Measurements from ENCODE around the gene ZP2.
"Not testable (repeated sequence)": the region's sequence is repeated elsewhere in the genome, so short reads cannot be mapped to it uniquely, and the experiment has no call there.

Gene ZP2

DNA sequence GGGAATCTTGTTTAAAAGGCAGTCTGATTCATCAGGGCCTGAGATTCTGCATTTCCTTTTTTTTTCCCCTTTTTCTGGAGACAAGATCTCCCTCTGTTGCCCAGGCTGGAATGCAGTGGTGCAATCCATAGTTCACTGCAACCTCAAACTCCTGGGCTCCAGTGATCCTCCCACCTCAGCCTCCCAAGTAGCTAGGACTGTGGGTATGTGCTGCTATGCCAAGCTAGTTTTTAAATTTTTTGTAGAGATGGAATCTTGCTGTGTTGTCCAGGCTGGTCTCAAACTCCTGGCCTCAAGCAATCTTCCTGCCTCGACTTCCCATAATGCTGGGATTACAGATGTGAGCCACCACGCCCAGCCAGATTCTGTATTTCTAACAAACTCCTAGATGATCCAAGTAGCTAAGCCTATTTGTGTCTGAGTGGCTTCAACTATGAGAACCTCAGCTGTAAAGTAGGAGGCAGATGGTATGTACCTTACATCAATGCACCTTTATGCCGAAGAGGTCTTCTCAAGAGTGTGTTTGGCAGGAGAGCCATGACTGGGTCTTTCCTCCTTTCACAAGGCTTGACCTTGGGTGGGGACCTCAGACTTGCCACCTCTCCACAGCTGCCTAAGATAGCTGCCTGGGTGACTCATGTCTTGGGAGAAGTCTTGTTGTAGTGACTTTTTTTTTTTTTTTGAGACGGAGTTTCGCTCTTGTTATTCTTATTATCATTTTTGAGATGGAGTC, 42.0 kb downstream of the ZP2 start:
- no peak for DNase-seq

DNA sequence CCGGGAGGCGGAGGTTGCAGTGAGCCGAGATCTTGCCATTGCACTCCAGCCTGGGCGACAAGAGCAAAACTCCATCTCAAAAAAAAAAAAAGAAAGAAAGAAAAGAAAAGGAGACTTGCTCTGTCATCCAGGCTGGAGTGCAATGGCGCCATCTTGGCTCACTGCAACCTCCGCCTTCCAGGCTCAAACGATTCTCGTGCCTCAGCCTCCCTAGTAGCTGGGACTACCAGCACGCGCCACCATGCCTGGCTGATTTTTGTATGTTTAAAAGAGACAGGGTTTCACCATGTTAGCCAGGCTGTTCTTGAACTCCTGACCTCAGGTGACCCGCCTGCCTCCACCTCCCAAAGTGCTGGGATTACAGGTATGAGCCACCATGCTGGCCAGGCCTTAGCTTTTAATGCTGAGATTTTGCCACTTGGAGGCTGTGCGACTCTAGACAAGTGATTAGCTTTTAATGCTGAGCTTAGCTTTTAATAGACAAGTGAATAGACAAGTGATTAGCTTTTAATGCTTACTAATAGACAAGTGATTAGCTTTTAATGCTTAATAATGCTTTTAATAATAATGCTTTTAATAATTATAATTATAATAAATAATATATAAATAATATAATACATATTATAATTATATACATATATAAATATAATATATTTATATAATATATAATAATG, 43.3 kb downstream of the ZP2 start:
- DNase-seq: no peak

DNA sequence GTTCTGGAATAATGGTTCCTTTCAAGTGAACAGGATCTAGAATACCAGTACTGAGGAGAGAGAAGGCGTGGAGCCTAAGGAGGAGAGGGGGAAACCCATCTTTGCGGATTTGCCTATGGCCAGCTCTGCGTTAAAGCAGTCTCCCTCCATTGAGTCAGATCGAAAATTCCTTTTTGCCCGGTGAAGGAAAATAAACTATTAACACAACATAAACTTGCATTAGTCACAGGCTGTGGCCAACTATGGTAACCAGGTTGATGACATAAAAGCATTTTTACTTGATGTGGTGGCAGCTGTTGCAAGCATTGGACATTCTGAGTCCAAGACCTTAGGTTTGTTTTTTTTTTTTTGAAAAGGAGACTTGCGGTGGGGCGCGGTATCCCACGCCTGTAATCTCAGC, 44.0 kb downstream of the ZP2 start:
- DNase-seq: no peak

DNA sequence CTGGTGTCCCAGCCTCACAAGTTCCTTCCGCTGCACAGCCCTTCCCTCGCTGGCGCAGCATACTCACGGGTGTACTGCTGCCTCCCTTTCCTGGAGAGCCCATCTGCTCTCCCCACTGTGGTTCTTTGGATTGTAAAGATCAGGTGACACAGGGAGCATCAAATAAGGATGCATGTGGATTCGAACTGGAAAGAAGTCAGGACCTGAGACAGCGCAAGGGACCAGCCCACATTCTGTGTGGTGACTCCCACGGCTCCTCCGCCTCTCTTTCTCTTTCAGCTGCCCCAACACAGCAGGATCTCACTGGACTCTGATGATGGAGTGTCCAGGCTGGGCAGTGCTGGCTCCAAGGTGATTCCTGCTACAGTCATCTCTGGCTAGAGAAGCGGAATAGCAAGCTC, 44.8 kb downstream of the ZP2 start:
- DNase-seq: no peak

DNA sequence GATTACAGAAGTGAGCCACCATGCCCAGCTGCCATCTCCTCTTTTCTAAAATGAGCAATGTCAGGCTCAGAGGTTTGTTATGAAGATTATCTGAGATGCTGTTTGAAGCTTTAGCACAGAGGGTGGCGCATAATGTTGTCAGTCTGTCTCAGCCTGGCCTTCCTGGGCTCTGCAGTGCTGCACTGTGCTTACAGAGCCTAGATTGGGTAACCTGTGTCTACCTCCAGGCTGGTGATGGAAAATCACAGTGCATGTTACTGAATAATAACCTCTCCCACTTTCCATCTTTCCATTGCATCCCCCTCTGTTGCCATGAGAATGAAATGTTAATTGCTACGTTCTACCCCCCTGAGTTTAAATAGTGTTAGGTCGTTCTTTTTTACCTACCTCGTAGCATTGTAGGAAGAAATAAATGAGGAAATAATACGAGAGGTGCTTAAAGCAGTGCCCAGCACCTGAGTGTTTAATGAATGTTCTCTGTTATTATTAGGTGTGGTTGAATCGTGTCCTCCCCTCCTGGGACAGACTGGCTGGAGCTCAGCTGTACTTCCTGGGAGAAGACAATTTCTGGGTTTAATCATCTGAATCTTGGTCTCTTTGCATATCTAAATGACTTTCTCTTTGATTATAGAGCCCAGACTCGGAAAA, 46.7 kb downstream of the ZP2 start:
- no peak for DNase-seq

DNA sequence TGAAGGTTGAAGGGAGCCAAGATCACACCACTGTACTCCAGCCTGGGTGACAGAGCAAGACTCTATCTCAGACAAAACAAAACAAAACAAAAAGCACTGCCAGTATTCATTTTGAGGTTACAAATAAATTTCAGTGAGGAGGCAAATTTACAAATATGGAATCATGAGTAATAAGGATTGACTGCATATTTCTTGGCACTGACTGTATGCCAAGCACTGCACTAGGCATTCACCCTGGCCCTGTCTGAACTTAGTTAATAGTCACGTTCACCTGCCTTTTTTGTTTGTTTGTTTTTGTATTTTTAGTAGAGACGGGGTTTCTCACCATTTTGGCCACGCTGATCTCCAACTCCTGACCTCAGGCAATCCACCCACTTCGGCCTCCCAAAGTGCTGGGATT, 47.8 kb downstream of the ZP2 start:
- DNase-seq: no peak

DNA sequence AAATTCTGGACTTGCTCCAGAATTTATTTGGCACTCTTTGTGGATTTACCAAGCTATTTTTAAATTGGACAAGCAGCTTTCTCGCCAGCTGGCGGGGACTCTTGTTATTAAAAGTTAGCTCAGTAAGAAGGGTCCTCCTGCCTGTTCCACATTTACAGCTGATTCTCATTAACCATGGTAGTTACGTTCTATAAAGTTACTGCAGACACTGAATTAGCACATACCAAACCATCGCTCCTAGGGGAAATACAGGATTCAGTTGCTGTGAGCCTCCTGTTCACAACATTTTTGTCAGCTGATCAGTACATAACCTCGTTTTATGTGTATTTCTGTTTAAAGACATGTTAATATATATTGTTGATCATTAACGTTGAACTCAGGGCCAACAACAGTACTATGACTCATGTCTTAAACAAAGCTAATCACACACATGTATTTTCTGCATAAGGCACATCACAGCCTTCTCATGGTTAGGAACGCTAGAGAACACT, 48.7 kb downstream of the ZP2 start:
- no peak for DNase-seq

DNA sequence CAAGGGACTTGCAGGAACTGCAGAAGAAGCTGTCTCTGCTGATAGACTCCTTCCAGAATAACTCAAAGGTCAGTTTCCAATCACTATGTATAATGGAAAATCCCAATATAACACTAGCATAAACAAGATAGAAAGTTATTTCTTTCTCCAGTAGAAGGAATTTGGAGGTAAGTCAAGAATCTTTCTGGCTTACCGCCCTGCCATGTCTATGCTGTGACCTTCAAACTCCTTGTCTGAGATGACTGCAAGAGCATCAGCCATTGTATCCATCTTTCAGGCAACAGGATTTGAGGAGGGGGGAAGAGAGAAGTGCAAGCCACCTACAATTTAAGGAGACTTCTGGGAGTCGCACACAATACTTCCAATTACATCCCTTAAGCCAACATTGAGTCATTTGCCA, 50.2 kb downstream of the ZP2 start:
- DNase-seq: no peak

DNA sequence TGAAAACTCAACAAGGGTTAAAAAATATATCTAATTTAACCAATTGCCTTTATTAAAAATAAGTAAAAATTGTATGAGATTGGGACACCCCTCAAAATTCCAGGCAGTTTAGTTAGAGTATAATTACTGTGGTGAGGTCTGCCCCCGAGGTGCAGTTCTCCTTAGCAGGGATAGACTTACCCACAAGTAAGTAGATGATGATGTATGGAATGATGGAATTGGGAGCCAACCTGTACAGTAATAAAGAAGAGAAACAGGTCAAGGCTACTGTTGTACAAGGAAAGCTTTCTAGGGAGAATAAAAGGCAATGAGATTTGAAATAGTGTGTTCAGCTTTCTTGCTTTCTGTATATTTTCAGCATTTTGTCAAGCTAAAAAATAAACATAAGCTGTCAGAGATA, 51.1 kb downstream of the ZP2 start:
- DNase-seq: no peak

DNA sequence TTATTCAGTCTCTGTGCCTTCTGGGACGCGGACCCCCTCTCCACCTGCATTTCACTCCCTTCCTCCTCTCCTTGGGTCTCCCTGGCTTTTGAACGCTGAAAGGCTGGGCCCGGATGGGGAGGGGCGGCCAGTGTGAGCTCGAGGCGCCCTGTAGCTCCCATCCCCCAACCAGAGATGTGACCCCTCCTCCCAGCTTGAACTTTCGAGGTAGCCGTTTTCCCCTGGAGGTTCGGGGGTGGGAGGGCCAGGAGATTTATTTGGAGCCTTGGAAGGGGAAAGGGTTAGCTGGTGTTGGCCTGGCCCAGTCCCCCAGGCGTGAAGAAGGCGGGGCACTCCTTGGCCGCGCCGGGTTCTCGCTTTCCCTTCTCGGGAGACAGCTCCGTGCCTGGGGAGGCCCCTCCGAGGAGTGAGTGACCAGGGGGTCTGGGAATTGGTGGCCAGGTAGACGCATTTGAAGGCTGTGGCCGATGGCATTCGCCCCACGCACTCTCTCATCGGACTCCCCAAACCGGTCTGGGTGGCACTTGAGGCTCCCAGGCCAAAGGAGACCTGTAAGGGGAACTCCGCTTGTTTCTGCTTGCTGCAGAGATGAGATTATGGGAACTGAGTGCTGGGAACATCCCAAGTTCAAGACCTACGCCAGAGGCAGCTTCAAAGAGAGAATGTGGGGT, 52.0 kb downstream of the ZP2 start:
- peak; percentile 26 for DNase-seq

DNA sequence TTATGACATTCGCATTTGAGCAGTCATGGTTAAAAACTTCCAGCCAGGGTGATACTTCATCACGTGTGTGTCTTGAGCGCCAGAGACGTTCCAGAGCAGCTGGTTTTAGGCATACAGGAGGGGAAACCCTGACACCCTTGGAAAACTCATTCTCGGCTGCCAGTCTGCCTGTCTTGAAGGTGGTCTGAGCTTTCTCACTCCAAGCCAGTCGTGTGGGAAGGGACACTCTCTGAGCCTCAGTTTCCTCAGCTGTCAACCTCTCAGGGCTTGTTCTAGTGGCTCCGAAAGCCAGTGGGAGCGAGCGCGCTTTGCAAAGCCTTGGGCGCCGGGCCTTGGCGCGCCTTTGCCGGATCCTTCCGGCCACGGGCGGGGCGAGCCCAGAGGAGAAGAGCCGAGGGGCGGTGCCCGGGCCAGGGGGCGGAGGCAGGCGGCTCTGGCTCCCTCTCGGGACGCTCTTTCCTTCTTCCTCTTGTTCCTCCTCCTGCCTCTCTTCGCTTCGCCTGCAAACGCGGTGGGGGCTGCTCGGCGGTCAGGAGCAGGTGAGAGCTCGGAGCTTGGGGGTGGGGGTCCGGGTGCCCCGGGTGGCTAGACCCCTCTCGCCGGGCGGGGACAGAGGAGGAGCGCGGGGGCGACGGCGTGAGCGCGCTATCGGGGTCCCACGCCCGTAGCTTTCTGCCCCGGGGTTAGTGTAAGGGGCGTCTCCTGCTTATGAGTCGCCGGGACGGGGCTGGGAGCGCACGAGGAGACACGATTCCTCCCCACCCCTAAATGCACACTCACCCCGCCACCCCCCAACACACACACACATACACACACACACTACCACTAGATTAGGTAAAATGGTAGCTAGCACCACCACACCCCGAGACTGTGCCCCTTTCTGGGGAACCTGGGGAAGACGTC, 52.9 kb downstream of the ZP2 start, which contains the start of gene LDAF1:
Gene LDAF1 (plus strand): TSS at position 467 of the 903 bp plus-strand sequence. CDS start 2,509 bp downstream, outside the sequence.
- peak; percentile 85 for DNase-seq

DNA sequence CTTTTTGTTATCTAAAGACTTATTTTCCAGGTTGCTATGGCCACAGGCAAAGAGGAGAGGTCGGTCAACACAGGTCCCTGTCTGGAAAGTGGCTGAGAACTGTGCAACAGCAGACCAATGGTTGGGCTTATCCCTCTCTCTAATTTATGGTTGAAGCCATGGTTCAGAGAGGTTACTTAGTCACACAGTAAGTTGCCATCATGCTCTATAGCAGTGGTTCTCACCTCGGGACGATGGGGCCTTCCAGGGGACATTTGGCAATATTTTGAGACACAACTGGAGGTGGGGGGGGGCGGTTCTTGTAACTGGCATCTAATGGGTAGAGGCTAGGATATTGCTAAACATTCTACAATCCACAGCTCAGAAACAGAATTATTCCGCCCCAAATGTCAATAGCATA, 53.7 kb downstream of the ZP2 start:
- DNase-seq: no peak

DNA sequence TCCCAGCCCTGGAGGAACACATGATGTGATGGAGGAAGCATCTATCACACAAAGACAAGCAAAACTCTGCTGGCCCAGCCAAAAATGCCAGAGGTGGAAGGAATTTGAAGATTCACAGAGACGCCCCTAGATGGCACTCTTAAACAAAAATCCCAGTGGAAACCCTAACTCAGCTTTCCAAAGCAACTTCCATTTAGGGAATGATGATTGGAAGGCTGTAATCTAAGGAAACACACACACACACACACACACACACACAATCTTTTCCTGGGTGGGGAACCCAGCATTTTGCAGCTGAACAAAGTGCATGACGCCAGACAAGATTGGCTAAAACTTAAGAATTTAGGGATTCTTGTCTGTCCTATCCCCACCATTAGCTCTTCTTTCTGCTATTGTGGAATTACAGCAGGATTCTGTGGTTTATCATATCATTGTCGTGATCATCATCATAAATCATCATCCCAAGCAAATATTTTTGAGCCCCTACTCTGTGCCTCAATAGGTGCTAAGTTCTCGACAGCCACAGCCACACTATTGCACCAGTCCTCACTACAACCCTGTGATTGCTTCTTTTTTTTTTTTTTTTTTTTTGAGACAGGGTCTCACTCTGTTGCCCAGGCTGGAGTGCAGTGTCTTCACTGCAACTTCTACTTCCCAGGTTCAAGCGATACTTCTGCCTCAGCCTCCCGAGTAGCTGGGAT, 54.5 kb downstream of the ZP2 start:
- no peak for DNase-seq

DNA sequence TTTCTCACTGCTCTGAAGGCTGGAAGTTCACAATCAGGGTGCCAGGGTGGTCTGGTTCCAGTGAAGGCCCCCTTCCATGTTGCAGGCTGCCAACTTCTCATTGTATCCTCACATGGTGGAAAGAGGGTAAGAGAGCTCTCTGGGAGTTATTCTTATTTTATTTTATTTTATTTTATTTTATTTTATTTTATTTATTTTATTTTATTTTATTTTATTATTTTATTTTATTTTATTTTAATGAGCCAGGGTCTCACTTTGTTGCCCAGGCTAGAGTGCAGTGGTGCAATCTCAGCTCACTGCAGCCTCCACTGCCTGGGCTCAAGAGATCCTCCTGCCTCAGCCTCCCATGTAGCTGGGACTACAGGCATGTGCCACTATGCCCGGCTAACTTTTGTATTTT, 55.4 kb downstream of the ZP2 start:
- not testable (repeated sequence) for DNase-seq

DNA sequence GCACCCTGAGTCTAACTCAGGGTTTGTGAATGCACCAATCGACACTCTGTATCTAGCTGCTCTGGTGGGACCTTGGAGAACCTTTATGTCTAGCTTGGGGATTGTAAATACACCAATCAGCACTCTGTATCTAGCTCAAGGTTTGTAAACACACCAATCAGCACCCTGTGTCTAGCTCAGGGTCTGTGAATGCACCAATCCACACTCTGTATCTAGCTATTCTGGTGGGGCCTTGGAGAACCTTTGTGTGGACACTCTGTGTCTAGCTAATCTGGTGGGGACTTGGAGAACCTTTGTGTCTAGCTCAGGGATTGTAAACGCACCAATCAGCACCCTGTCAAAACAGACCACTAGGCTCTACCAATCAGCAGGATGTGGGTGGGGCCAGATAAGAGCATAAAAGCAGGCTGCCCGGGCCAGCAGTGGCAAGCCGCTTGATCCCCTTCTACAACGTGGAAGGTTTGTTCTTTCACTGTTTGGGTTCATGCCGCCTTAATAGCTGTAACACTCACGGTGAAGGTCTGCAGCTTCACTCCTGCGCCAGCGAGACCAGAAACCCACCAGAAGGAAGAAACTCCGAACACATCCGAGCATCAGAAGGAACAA, 58.1 kb downstream of the ZP2 start:
- DNase-seq: not testable (repeated sequence)

DNA sequence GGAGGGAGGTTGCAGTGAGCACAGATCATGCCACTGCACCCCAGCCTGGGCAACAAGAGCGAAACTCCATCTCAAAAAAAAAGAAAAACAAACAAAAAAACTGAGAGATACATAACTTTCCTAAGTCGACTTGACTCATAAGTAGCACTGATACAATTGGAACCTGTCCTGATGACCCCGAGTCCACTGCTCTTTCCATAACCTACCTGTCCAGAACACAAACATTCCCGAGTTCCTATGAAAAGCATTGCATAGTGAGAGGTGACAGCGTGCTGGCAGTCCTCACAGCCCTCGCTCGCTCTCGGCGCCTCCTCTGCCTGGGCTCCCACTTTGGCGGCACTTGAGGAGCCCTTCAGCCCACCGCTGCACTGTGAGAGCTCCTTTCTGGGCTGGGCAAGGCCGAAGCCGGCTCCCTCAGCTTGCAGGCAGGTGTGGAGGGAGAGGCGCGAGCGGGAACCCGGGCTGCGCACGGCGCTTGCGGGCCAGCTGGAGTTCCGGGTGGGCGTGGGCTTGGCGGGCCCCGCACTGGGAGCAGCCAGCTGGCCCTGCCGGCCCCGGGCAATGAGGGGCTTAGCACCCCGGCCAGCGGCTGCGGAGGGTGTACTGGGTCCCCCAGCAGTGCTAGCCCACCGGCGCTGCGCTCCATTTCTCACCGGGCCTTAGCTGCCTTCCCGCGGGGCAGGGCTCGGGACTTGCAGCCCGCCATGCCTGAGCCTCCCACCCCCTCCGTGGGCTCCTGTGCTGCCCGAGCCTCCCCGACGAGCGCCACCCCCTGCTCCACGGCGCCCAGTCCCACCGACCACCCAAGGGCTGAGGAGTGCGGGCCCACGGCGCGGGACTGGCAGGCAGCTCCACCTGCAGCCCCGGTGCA, 59.0 kb downstream of the ZP2 start:
- DNase-seq: not testable (repeated sequence)

DNA sequence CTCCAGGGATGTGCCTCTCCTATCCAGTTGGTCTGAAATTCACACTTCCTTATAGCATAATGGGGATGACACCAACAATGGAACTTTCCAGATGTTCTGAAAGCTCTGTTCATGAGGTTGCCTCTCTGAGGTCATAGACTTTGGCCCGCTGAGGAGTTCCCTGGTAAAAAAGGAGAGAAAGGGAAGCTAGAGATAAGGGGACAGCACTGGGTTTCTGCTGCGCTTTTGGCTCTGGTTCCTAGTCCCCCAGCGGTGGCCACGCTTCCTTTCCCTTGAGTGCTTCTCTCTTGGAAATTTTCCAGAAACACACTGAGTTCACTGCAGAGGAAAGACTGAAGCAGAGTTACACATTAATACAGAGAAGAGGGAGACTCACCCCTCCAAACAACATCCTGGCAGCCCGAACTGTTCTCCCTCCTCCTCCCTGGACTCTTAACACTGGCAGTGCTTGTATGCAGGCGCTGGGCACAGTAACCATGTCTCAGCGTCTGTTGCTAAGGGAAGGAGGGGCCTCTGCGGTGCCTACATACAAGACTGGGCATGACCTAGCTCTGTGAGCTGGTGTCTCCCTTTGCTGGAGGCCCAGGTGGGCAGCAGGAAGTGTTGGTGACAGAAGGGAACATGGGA, 60.9 kb downstream of the ZP2 start, which contains the start of gene DNAH3:
Gene DNAH3 (minus strand): TSS at position 472 of the 627 bp plus-strand sequence. CDS start 527 bp downstream, outside the sequence.
- no peak for DNase-seq

All from activated naive CD4-positive, alpha-beta T cell treated with anti-CD3 and anti-CD28 coated beads, Interleukin-2, amount 50 U/mL, for 16 hours (primary cell).